ENCODE data around the gene PAX5. TPM values are rescaled to one million over a fixed set of nuclear protein-coding genes. Genes with fewer than 3 reads are reported as not detected.

The PAX5 gene
- total RNA-seq, 2 experiments from 2014 or later, result 0.95 to 1.1 TPM

DNA sequence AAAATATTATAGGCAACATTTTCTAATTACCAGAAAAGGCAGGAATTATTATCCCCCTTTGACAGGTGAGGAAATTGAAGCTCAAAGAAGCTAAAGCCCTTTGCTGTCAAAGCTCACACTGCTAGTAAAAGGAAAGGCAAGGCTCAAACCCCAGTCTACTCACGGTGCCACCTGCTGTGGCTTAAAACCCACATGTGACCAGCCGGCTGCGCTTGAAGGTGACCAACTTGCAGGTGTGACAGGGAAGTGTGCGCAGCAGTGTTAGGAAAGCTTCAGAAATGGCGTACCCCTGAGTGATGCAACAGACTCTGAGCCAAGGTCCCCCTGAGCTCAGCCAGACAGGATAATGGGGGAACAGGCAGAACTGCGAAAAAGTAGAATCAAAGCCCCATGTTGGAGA, 45.2 kb downstream of the PAX5 start:
- peaks cover 14% of the 10 kb centered on the region for H3K9me3 Mint-ChIP-seq
- peaks cover 59% of the 10 kb centered on the region for H3K27me3 Mint-ChIP-seq
- H3K36me3 Mint-ChIP-seq (ENCODE audit: low read depth), result peaks cover 7% of the 10 kb centered on the region
- ChIA-PET CTCF (interaction anchor here (1.3 to 8.3 kb wide), 5 partner anchors 10 to 120 kb away, joined by 3 to 105 read pairs (median 5); no protein-coding TSS in a partner anchor), POLR2A (interaction anchor here (1.3 kb wide), 1 partner anchor 92 kb away, joined by 4 read pairs; no protein-coding TSS in a partner anchor)
- peaks cover 13% of the 10 kb centered on the region for H3K4me1 Mint-ChIP-seq (ENCODE audit: low read depth)
- DNase-seq (no peak), ATAC-seq (no peak)
- intact Hi-C loops (cut with micrococcal nuclease), result no loop called here
- no peak overlapping the region for H3K27ac Mint-ChIP-seq
- H3K4me3 Mint-ChIP-seq, result no peak overlapping the region
- TF ChIP-seq, protein P1, sequence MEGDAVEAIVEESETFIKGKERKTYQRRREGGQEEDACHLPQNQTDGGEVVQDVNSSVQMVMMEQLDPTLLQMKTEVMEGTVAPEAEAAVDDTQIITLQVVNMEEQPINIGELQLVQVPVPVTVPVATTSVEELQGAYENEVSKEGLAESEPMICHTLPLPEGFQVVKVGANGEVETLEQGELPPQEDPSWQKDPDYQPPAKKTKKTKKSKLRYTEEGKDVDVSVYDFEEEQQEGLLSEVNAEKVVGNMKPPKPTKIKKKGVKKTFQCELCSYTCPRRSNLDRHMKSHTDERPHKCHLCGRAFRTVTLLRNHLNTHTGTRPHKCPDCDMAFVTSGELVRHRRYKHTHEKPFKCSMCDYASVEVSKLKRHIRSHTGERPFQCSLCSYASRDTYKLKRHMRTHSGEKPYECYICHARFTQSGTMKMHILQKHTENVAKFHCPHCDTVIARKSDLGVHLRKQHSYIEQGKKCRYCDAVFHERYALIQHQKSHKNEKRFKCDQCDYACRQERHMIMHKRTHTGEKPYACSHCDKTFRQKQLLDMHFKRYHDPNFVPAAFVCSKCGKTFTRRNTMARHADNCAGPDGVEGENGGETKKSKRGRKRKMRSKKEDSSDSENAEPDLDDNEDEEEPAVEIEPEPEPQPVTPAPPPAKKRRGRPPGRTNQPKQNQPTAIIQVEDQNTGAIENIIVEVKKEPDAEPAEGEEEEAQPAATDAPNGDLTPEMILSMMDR (IDR thresholded peaks at IDR 0.05), result no peak

DNA sequence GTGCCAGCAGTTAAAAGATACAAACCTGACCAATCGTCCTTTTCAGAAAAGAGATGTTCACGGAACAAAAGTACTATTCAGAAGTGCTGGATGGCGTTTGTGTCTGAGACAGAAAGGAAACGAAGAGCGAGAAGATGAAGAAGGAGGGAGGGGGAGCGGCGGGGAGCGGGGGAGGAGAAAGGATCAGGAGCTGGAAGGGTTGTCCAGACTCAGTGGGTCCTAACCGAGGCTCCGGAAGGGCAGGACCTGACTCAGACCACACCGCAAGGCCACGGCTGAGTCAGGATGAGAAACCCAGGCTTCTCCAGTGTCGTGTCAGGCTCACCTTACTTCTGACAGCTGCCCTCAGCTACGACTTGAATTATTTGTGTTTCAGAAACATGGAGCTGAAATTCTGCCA, 46.2 kb downstream of the PAX5 start:
- ChIA-PET CTCF (interaction anchor here (1.4 to 8.3 kb wide), 4 partner anchors 11 to 119 kb away, joined by 5 to 105 read pairs (median 5); no protein-coding TSS in a partner anchor), POLR2A (no interaction called here)
- Mint-ChIP-seq H3K27ac (no peak overlapping the region), H3K27me3 (peaks cover 64% of the 10 kb centered on the region), H3K4me3 (no peak overlapping the region), H3K9me3 (peaks cover 14% of the 10 kb centered on the region), H3K4me1 (ENCODE audit: low read depth) (peaks cover 13% of the 10 kb centered on the region), H3K36me3 (ENCODE audit: low read depth) (peaks cover 7% of the 10 kb centered on the region)
- ATAC-seq, result no peak
- intact Hi-C loops (cut with micrococcal nuclease), result no loop called here
- DNase-seq, result no peak
- TF ChIP-seq, protein P1 (IDR thresholded peaks at IDR 0.05), result no peak

DNA sequence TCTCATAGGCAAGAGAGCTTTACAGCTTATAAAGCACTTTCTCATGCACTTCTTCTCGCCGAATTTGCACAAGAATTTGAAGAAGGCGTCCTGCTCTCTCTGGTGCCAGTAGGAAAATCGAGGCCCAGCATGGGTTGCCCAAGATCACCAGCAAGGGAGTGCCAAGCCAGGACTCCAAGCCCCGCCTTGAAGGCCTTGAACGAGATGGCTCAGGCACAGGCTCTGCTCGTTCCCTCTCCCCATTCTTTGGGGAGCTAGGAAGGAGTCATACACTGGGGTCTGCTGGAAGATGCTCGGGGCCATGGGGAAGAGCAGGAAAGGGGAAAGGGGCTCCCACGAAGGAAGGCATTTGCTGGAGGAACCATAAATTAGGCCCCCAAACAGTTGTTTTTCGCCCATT, 46.7 kb downstream of the PAX5 start:
- H3K27ac Mint-ChIP-seq, result no peak overlapping the region
- ChIA-PET CTCF (interaction anchor here (1.4 to 8.3 kb wide), 4 partner anchors 12 to 118 kb away, joined by 5 to 105 read pairs (median 5); no protein-coding TSS in a partner anchor), POLR2A (no interaction called here)
- peaks cover 65% of the 10 kb centered on the region for H3K27me3 Mint-ChIP-seq
- TF ChIP-seq, protein P1 (IDR thresholded peaks at IDR 0.05), result no peak
- peaks cover 13% of the 10 kb centered on the region for H3K4me1 Mint-ChIP-seq (ENCODE audit: low read depth)
- intact Hi-C loops (cut with micrococcal nuclease), result no loop called here
- H3K36me3 Mint-ChIP-seq (ENCODE audit: low read depth), result peaks cover 7% of the 10 kb centered on the region
- H3K9me3 Mint-ChIP-seq, result peaks cover 14% of the 10 kb centered on the region
- H3K4me3 Mint-ChIP-seq, result no peak overlapping the region
- ATAC-seq (no peak), DNase-seq (no peak)

DNA sequence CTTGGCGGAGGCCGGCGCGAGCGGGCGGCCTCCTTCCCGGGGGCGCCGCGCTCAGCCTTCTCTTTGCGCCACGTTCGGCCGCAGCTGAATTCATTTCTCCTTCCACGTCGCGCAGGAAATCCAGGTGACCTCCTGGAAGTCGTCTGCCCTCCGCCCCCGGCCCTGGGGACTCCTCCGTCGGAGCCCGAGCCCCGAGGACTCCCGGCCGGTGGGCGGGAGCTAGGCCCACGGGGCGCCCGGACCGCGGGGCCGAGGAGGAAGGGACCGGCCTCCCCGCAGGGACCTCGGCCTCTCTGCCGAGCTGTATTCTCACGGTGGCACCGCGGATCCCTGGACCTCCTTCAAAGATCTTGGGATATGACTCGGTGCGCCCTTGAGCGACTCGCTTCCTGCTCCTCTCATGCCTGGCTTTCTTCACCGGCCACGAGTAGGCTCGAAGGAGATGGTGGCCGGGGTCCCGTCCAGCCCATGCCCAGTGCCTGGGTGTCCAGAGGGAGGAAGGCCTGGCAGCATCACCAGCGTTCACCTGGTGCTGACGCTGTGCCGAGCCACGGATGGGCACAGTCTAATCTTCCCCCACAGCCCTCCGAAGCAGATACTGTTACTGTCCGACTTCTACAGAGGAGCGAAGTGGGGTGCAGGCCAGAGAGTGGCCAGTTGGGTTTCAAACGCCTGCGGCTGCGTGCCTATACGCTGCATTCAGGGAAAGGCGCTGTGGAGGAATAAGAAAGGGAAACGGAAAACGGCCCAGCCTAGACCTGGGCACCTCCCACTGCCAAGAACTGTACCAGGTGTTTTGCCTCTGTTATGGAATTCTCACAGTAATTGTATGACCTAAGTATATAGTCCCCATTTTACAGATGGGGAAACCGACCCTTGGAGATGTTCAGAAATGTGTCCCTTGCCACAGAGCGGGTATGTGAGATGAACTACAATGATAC, 47.3 kb downstream of the PAX5 start:
- Mint-ChIP-seq H3K27me3 (peaks cover 64% of the 10 kb centered on the region), H3K27ac (no peak overlapping the region), H3K36me3 (ENCODE audit: low read depth) (peaks cover 6% of the 10 kb centered on the region), H3K4me1 (ENCODE audit: low read depth) (peaks cover 13% of the 10 kb centered on the region), H3K9me3 (peaks cover 13% of the 10 kb centered on the region), H3K4me3 (no peak overlapping the region)
- ChIA-PET CTCF (interaction anchor here (0.9 to 8.3 kb wide), 4 partner anchors 17 to 429 kb away, joined by 3 to 105 read pairs (median 4); no protein-coding TSS in a partner anchor), POLR2A (no interaction called here)
- intact Hi-C loops (cut with micrococcal nuclease), result no loop called here
- ATAC-seq, result no peak
- DNase-seq, result no peak
- TF ChIP-seq, protein P1 (IDR thresholded peaks at IDR 0.05), result no peak
